GM12874 (cell line): ENCODE results near the gene RAPH1.

Source experiments
- TF ChIP-seq, protein P1 (sequence below): IDR thresholded peaks from 2 replicates; pipeline ENCODE4 v1.5.1; 2011; ENCODE audit warnings: low read depth, mild to moderate bottlenecking, control low read depth, low read length, moderate library complexity; ENCODE audit not compliant: insufficient read depth

Gene RAPH1

DNA sequence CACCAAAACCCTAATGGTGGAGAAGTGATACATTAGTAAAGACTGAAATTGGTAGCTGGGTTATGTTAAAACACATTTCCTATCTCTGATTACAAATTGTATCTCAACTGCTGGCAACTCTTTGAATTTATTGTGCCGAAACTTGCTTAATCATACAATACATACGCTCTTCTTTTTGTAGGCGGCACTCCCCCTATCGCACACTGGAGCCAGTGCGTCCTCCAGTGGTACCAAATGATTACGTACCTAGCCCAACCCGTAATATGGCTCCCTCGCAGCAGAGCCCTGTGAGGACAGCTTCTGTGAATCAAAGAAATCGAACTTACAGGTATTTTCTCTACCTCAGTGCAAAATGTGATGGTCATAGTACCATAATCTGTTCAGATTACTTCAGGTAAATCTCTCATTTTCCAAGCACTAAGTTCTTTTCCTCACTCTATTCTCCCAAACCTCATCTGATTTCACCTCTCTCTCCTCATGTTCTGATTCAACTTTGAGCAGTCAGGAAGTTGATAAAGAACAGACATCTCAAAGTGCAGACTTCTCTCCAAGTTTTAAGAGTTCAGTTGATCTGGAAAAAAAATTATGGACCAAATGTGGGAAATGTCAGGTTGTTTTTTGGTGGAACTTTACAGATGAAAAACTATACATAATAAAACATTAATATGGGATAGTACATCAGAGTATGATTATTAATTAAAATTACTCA is 140.4 kb downstream of the RAPH1 start:
- TF ChIP-seq, protein P1, sequence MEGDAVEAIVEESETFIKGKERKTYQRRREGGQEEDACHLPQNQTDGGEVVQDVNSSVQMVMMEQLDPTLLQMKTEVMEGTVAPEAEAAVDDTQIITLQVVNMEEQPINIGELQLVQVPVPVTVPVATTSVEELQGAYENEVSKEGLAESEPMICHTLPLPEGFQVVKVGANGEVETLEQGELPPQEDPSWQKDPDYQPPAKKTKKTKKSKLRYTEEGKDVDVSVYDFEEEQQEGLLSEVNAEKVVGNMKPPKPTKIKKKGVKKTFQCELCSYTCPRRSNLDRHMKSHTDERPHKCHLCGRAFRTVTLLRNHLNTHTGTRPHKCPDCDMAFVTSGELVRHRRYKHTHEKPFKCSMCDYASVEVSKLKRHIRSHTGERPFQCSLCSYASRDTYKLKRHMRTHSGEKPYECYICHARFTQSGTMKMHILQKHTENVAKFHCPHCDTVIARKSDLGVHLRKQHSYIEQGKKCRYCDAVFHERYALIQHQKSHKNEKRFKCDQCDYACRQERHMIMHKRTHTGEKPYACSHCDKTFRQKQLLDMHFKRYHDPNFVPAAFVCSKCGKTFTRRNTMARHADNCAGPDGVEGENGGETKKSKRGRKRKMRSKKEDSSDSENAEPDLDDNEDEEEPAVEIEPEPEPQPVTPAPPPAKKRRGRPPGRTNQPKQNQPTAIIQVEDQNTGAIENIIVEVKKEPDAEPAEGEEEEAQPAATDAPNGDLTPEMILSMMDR: 0 out of 2 replicates have a peak, but pooled peaks have one; percentile 1

DNA sequence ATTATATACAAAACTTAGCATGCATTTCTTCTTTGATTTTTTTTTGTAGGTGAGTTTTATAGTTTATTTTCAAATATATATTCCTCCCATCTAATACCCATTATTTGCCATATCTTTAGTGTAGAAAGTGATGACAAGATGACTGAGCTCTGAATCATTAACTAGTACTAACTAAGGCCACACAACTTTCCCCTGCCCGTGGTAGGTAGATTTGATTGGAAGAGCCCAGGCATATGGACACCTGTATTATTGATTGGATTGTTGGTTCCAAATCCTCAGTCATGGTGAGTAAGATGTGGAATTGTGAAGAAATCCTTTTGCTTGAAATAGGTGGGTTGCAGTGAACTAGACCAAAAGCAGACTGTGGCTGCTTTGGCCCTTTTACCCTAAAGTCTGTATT is 152.1 kb downstream of the RAPH1 start:
- TF ChIP-seq, protein P1: no peak

- TF ChIP-seq, protein P1: no peak
These were observed 155.9 kb downstream of the RAPH1 start for GRCh38 chr2:203379156-203379555.

DNA sequence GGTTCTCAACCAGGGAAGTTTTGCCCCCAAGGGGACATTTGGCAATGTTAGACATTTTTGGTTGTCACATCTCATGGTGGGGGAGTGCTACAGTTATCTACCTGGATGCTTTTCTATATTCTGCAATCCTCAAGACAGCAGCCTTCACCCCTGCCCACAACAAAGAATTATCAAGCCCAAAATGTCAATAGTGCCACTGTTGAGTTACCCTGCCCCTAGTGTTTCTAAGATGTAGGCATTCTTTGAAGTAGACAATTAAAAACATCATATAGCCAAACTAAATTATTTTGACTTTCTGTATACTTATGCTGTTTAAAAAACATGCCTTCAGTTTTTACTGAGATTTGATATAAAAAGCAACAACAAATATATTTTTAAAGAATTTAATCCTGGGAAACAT is 158.9 kb downstream of the RAPH1 start:
- TF ChIP-seq, protein P1: no peak

GRCh38 chr2:203366639-203367466 is 168.2 kb downstream of the RAPH1 start:
- TF ChIP-seq, protein P1: no peak

DNA sequence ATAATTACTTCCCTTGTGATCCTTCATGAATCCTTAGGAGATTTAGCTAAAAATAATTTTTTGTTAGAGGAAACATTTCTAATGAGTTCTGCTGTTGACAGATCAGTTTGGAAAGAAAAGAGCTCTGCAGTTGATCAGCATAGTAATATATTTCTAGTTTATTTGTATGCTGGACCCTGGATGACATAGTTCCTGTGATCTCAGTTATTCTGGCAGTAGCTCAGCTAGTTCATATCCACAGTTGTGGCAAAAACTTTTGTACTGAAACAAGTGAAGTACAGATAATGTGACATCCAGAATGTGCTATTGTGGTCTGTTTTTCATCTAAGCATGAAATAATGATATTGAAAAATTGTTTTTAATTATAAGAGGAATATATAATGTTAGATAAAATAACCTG is 173.2 kb downstream of the RAPH1 start:
- TF ChIP-seq, protein P1: no peak

DNA sequence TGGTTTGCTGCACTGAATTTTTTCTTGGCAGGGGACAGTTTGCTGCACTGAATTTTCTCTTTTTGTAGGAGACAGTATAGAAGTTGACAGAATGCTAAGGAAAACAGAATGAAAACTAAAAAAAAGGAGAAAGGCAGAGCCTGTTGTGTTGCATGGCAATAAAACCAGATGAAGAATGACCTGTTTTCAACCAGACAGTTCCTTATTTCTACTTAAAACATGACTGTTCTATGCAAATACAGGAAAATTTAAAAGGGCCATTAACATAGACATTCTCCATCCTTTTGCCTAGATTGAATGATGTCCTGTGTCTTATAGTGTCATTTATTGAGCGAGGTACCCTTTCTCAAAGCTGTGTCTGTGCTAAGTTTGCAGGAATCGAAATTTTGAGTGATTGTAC is 173.6 kb downstream of the RAPH1 start:
- TF ChIP-seq, protein P1: no peak
